Hypothalamus (tissue), 51 donors: ENCODE results near the gene ADORA1.

Source experiments
- DNase-seq, 51 donors: peaks; one replicate each; lab custom pipeline; 2025; lab: John Stamatoyannopoulos, UW

The ADORA1 gene

GRCh38 chr1:203181586-203182386 is 54.3 kb downstream of the ADORA1 start:
- DNase-seq = no peak

GRCh38 chr1:203182387-203182953 is 54.9 kb downstream of the ADORA1 start:
- no peak for DNase-seq

- DNase-seq = no peak
Observed at GRCh38 chr1:203183828-203184227, 56.3 kb downstream of the ADORA1 start.

GRCh38 chr1:203184467-203184866 is 56.9 kb downstream of the ADORA1 start:
- DNase-seq = no peak

- peak in 1 of 51 donors; percentile 27 for DNase-seq
Observed at GRCh38 chr1:203185061-203185461, 57.5 kb downstream of the ADORA1 start.

GRCh38 chr1:203185585-203185984 is 58.1 kb downstream of the ADORA1 start:
- no peak for DNase-seq

GRCh38 chr1:203186091-203186445 is 58.5 kb downstream of the ADORA1 start:
- no peak for DNase-seq

- peak in 28 of 51 donors; percentile 32 to 77 (median 55) for DNase-seq
Observed at GRCh38 chr1:203186446-203187303, 59.1 kb downstream of the ADORA1 start, which contains the start of gene CHI3L1. Gene CHI3L1, minus strand, starts transcription at chr1:203186704. Its CDS starts 81 bp downstream, at chr1:203186623.

- DNase-seq = peak in 5 of 51 donors; percentile 18 to 54 (median 34)
Observed at GRCh38 chr1:203187304-203187685, 59.8 kb downstream of the ADORA1 start.

- DNase-seq = peak in 1 of 51 donors; percentile 54
Observed at GRCh38 chr1:203187689-203188264, 60.3 kb downstream of the ADORA1 start.

- DNase-seq = no peak
Observed at GRCh38 chr1:203188686-203189232, 61.2 kb downstream of the ADORA1 start.

GRCh38 chr1:203189951-203190352 is 62.4 kb downstream of the ADORA1 start:
- peak in 1 of 51 donors; percentile 16 for DNase-seq

- no peak for DNase-seq
Observed at GRCh38 chr1:203190949-203191348, 63.4 kb downstream of the ADORA1 start.

- no peak for DNase-seq
Observed at GRCh38 chr1:203196371-203196770, 68.8 kb downstream of the ADORA1 start.

- DNase-seq = no peak
Observed at GRCh38 chr1:203197625-203198024, 70.1 kb downstream of the ADORA1 start.

GRCh38 chr1:203199002-203199401 is 71.5 kb downstream of the ADORA1 start:
- no peak for DNase-seq

- no peak for DNase-seq
Observed at GRCh38 chr1:203199481-203199815, 71.9 kb downstream of the ADORA1 start.

GRCh38 chr1:203199816-203200571 is 72.5 kb downstream of the ADORA1 start:
- DNase-seq = peak in 5 of 51 donors; percentile 24 to 63 (median 45)

- no peak for DNase-seq
Observed at GRCh38 chr1:203200916-203201315, 73.4 kb downstream of the ADORA1 start.
